SK-N-SH treated with all-trans-retinoic acid at 6 μM for 48 hours (cell line): Measurements from ENCODE around the gene ERICH4.

Experiments
- ATAC-seq: fragments of 200-7000 bp; cut with Tn5 transposase; 3 replicates; pipeline ENCODE4 v1.9.1; 2020; ENCODE audit warnings: mild to moderate bottlenecking, moderate library complexity
- ARNTL ChIP-seq: fragments of 450-650 bp; formaldehyde crosslinking; IDR thresholded peaks from 2 replicates; pipeline ENCODE4 v1.5.0; 2020; ENCODE audit warnings: low read depth, mild to moderate bottlenecking, moderate library complexity, borderline replicate concordance
- BACH2 ChIP-seq: fragments of 250-450 bp; sonication (Bioruptor Pico); IDR thresholded peaks from 2 replicates; pipeline ENCODE4 v1.9.0; 2021; ENCODE audit warnings: mild to moderate bottlenecking, borderline replicate concordance
- CSDC2 ChIP-seq: fragments of 250-450 bp; sonication (Bioruptor Pico); IDR thresholded peaks from 2 replicates; pipeline ENCODE4 v1.5.0; 2020; ENCODE audit warnings: mild to moderate bottlenecking, moderate library complexity
- ESRRG ChIP-seq: fragments of 250-450 bp; sonication (Bioruptor Pico); IDR thresholded peaks from 2 replicates; pipeline ENCODE4 v1.6.1; 2021; ENCODE audit warnings: mild to moderate bottlenecking
- GLIS3 ChIP-seq: fragments of 250-450 bp; sonication (Bioruptor Pico); IDR thresholded peaks from 2 replicates; pipeline ENCODE4 v1.5.0; 2020; ENCODE audit warnings: mild to moderate bottlenecking, moderate library complexity
- ISL1 ChIP-seq: fragments of 250-450 bp; sonication (Bioruptor Pico); IDR thresholded peaks from 2 replicates; pipeline ENCODE4 v2.1.2; 2022; ENCODE audit warnings: mild to moderate bottlenecking, moderate library complexity
- OSR1 ChIP-seq: fragments of 250-450 bp; sonication (Bioruptor Pico); IDR thresholded peaks from 2 replicates; pipeline ENCODE4 v1.8.0; 2022; ENCODE audit warnings: moderate library complexity, mild to moderate bottlenecking, inconsistent platforms
- PPARA ChIP-seq: fragments of 250-450 bp; sonication (Bioruptor Pico); IDR thresholded peaks from 2 replicates; pipeline ENCODE4 v1.5.0; 2020; ENCODE audit warnings: mild to moderate bottlenecking, borderline replicate concordance
- SNAI2 ChIP-seq: fragments of 250-450 bp; sonication (Bioruptor Pico); IDR thresholded peaks from 2 replicates; pipeline ENCODE4 v1.5.0; 2020; ENCODE audit warnings: mild to moderate bottlenecking, moderate library complexity
- TCF4 ChIP-seq: fragments of 250-450 bp; sonication (Bioruptor Pico); IDR thresholded peaks from 2 replicates; pipeline ENCODE4 v1.8.0; 2021; ENCODE audit warnings: mild to moderate bottlenecking, moderate library complexity, borderline replicate concordance
- TOX ChIP-seq: fragments of 250-450 bp; sonication (Bioruptor Pico); IDR thresholded peaks from 2 replicates; pipeline ENCODE4 v1.8.0; 2021; ENCODE audit warnings: mild to moderate bottlenecking, moderate library complexity, borderline replicate concordance
- ZC3H10 ChIP-seq: fragments of 250-450 bp; sonication (Bioruptor Pico); IDR thresholded peaks from 2 replicates; pipeline ENCODE4 v1.5.1; 2021; ENCODE audit warnings: mild to moderate bottlenecking, moderate library complexity
- ZFP3 ChIP-seq: fragments of 250-450 bp; sonication (Bioruptor Pico); IDR thresholded peaks from 2 replicates; pipeline ENCODE4 v1.5.0; 2020; ENCODE audit warnings: mild to moderate bottlenecking, moderate library complexity
- ZFP30 ChIP-seq: fragments of 450-650 bp; formaldehyde crosslinking; IDR thresholded peaks from 2 replicates; pipeline ENCODE4 v1.5.0; 2022; ENCODE audit warnings: mild to moderate bottlenecking, moderate library complexity
- ZNF565 ChIP-seq: fragments of 450-650 bp; formaldehyde crosslinking; conservative IDR thresholded peaks from 2 replicates; pipeline ENCODE4 v1.5.0; 2020; ENCODE audit warnings: low read depth, mild to moderate bottlenecking, moderate library complexity
- ZNF8 ChIP-seq: fragments of 450-650 bp; formaldehyde crosslinking; IDR thresholded peaks from 2 replicates; pipeline ENCODE4 v1.5.0; 2020; ENCODE audit warnings: mild to moderate bottlenecking, moderate library complexity
- TF ChIP-seq, protein P1 (sequence below): fragments of 250-450 bp; sonication (Bioruptor Pico); IDR thresholded peaks from 2 replicates; pipeline ENCODE4 v1.5.1; 2021; ENCODE audit warnings: mild to moderate bottlenecking, moderate library complexity
- TF ChIP-seq, protein P2 (sequence below): fragments of 250-450 bp; sonication (Bioruptor Pico); IDR thresholded peaks from 2 replicates; pipeline ENCODE4 v1.5.0; 2020; ENCODE audit warnings: mild to moderate bottlenecking, moderate library complexity
- TF ChIP-seq, protein P3 (sequence below): fragments of 250-450 bp; sonication (Bioruptor Pico); IDR thresholded peaks from 2 replicates; pipeline ENCODE4 v1.8.0; 2020; ENCODE audit warnings: mild to moderate bottlenecking, moderate library complexity, borderline replicate concordance
- TF ChIP-seq, protein P4 (sequence below): fragments of 250-450 bp; sonication (Bioruptor Pico); IDR thresholded peaks from 2 replicates; pipeline ENCODE4 v1.8.0; 2021; ENCODE audit warnings: low read depth, mild to moderate bottlenecking, moderate library complexity, borderline replicate concordance

Gene ERICH4

DNA sequence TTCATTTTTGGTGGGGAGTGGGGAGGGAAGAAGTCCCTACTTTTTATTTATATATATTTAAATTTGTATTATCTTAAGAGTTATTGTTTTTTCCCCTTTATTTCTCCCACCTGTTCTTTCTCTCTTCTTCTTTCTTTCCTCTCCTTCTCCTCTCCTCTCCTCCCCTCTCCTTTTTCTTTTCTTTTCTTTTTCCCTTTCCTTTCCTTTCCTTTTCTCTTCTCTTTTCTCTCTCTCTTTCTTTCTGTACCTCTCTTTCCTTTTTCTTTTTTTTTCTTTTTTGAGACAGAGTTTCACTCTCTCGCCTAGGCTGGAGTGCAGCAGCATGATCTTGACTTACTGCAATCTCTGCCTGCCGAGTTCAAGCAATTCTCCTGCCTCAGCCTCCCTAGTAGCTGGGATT is 43.4 kb upstream of the ERICH4 start (continued):
- TF ChIP-seq ZNF565 (CRISPR knock-in tag) (no peak), TOX (CRISPR knock-in tag) (no peak), ARNTL (CRISPR knock-in tag) (no peak), OSR1 (no peak)
- TF ChIP-seq, protein P1, sequence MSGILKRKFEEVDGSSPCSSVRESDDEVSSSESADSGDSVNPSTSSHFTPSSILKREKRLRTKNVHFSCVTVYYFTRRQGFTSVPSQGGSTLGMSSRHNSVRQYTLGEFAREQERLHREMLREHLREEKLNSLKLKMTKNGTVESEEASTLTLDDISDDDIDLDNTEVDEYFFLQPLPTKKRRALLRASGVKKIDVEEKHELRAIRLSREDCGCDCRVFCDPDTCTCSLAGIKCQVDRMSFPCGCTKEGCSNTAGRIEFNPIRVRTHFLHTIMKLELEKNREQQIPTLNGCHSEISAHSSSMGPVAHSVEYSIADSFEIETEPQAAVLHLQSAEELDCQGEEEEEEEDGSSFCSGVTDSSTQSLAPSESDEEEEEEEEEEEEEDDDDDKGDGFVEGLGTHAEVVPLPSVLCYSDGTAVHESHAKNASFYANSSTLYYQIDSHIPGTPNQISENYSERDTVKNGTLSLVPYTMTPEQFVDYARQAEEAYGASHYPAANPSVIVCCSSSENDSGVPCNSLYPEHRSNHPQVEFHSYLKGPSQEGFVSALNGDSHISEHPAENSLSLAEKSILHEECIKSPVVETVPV: no peak
- TF ChIP-seq, all 23 proteins: peak for 0

DNA sequence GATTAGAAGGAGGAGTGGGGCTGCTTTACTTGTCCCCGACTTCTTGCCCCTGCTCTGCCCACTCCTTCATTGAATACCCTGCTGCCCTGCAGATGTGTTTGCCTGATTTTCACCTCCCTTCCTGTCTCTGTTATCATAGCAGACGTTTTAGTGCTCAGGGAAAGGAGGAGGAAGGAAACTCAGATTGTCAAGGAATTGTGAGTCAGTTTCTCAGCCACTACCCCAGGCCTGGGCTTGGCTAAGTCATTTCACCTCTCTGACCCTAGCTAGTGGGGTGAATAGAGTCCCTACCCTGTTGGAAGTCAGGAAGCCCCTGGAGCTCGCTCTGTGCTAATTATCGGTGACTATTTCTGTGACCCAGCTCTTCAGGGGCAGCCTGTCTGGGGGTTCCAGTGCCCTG is 41.5 kb upstream of the ERICH4 start:
- ATAC-seq: no peak
- TF ChIP-seq TOX (CRISPR knock-in tag): no peak

DNA sequence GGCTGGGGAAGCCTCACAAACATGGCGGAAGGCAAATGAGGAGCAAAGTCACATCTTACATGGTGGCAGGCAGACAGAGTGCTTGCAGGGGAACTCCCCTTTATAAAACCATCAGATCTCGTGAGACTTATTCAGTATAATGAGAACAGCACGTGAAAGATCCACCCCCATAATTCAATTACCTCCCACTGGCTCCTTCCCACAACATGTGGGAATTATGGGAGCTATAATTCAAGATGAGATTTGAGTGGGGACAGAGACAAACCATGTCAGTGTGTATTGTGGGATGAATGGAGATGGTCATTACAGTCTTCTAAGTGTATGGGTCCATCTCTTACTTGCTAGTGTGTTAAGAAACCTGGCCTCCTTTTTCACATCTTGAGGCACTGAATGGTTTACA is 40.9 kb upstream of the ERICH4 start:
- no peak for TF ChIP-seq CSDC2
- TF ChIP-seq SNAI2 (CRISPR knock-in tag): no peak
- no peak for TF ChIP-seq ARNTL (CRISPR knock-in tag)
- TF ChIP-seq BACH2 (CRISPR knock-in tag): no peak
- TF ChIP-seq, protein P2, sequence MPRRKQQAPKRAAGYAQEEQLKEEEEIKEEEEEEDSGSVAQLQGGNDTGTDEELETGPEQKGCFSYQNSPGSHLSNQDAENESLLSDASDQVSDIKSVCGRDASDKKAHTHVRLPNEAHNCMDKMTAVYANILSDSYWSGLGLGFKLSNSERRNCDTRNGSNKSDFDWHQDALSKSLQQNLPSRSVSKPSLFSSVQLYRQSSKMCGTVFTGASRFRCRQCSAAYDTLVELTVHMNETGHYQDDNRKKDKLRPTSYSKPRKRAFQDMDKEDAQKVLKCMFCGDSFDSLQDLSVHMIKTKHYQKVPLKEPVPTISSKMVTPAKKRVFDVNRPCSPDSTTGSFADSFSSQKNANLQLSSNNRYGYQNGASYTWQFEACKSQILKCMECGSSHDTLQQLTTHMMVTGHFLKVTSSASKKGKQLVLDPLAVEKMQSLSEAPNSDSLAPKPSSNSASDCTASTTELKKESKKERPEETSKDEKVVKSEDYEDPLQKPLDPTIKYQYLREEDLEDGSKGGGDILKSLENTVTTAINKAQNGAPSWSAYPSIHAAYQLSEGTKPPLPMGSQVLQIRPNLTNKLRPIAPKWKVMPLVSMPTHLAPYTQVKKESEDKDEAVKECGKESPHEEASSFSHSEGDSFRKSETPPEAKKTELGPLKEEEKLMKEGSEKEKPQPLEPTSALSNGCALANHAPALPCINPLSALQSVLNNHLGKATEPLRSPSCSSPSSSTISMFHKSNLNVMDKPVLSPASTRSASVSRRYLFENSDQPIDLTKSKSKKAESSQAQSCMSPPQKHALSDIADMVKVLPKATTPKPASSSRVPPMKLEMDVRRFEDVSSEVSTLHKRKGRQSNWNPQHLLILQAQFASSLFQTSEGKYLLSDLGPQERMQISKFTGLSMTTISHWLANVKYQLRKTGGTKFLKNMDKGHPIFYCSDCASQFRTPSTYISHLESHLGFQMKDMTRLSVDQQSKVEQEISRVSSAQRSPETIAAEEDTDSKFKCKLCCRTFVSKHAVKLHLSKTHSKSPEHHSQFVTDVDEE (CRISPR knock-in tag): no peak
- TF ChIP-seq, protein P1: no peak
- TF ChIP-seq ZFP3 (CRISPR knock-in tag): no peak
- no peak for TF ChIP-seq OSR1
- TF ChIP-seq, protein P3, sequence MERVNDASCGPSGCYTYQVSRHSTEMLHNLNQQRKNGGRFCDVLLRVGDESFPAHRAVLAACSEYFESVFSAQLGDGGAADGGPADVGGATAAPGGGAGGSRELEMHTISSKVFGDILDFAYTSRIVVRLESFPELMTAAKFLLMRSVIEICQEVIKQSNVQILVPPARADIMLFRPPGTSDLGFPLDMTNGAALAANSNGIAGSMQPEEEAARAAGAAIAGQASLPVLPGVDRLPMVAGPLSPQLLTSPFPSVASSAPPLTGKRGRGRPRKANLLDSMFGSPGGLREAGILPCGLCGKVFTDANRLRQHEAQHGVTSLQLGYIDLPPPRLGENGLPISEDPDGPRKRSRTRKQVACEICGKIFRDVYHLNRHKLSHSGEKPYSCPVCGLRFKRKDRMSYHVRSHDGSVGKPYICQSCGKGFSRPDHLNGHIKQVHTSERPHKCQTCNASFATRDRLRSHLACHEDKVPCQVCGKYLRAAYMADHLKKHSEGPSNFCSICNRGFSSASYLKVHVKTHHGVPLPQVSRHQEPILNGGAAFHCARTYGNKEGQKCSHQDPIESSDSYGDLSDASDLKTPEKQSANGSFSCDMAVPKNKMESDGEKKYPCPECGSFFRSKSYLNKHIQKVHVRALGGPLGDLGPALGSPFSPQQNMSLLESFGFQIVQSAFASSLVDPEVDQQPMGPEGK (CRISPR knock-in tag): no peak
- no peak for TF ChIP-seq GLIS3
- no peak for TF ChIP-seq ZC3H10 (CRISPR knock-in tag)
- no peak for TF ChIP-seq ZNF565 (CRISPR knock-in tag)
- no peak for TF ChIP-seq ZFP30 (CRISPR knock-in tag)
- no peak for TF ChIP-seq ZNF8
- TF ChIP-seq, protein P4, sequence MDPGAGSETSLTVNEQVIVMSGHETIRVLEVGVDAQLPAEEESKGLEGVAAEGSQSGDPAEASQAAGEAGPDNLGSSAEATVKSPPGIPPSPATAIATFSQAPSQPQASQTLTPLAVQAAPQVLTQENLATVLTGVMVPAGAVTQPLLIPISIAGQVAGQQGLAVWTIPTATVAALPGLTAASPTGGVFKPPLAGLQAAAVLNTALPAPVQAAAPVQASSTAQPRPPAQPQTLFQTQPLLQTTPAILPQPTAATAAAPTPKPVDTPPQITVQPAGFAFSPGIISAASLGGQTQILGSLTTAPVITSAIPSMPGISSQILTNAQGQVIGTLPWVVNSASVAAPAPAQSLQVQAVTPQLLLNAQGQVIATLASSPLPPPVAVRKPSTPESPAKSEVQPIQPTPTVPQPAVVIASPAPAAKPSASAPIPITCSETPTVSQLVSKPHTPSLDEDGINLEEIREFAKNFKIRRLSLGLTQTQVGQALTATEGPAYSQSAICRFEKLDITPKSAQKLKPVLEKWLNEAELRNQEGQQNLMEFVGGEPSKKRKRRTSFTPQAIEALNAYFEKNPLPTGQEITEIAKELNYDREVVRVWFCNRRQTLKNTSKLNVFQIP: no peak
- TF ChIP-seq PPARA (CRISPR knock-in tag): no peak
- TF ChIP-seq TOX (CRISPR knock-in tag): no peak
- no peak for TF ChIP-seq ESRRG (CRISPR knock-in tag)
- TF ChIP-seq ISL1 (CRISPR knock-in tag): no peak
- no peak for TF ChIP-seq TCF4 (CRISPR knock-in tag)
- no peak for ATAC-seq
